ENCODE data around the gene EEIG2.

DNA sequence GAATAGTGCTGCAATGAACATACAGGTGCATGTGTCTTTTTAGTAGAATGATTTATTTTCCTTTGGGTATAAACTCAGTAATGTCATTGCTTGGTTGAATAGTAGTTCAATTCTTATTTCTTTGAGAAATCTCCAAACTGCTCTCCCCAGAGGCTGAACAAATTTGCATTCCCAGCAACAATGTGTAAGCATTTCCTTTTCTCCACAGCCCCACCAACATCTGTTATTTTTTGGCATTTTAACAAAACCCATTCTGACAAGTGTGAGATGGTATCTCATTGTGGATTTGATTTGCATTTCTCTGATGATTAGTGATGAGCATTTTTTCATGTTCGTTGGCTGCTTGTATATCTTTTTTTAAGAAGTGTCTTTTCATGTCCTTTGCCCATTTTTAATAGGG, 21.9 kb upstream of the EEIG2 start:
- TF ChIP-seq, protein P1, sequence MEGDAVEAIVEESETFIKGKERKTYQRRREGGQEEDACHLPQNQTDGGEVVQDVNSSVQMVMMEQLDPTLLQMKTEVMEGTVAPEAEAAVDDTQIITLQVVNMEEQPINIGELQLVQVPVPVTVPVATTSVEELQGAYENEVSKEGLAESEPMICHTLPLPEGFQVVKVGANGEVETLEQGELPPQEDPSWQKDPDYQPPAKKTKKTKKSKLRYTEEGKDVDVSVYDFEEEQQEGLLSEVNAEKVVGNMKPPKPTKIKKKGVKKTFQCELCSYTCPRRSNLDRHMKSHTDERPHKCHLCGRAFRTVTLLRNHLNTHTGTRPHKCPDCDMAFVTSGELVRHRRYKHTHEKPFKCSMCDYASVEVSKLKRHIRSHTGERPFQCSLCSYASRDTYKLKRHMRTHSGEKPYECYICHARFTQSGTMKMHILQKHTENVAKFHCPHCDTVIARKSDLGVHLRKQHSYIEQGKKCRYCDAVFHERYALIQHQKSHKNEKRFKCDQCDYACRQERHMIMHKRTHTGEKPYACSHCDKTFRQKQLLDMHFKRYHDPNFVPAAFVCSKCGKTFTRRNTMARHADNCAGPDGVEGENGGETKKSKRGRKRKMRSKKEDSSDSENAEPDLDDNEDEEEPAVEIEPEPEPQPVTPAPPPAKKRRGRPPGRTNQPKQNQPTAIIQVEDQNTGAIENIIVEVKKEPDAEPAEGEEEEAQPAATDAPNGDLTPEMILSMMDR (IDR thresholded peaks at IDR 0.05): no peak
- TF ChIP-seq POLR2A (IDR thresholded peaks at IDR 0.05): no peak

Data from adrenal gland (tissue), 5 donors.